Naive thymus-derived CD4-positive, alpha-beta T cell (primary cell): Measurements from ENCODE around the gene TBC1D1. TPM values are rescaled to one million over a fixed set of nuclear protein-coding genes. Genes with fewer than 3 reads are reported as not detected.

Experiments
- ATAC-seq: fragments of 150-1000 bp; cut with Tn5 transposase; 2 replicates; pipeline ENCODE4 v1.10.0; 2021; ENCODE audit warnings: mild to moderate bottlenecking, moderate library complexity
- CTCF ChIA-PET: fragments of 350-600 bp; sonication (Branson Sonifier 250); formaldehyde crosslinking; loops from one replicate; lab custom pipeline; 2021; ENCODE audit warnings: antibody characterized with exemption; lab: Charles Lee
- POLR2A ChIA-PET: fragments of 350-600 bp; sonication (Branson Sonifier 250); formaldehyde crosslinking; loops from one replicate; lab custom pipeline; 2021; ENCODE audit warnings: antibody characterized with exemption, inconsistent platforms; lab: Charles Lee
- DNase-seq, 9 donors: peaks; one replicate each; pipeline versions ENCODE4 v3.0.0 to v3.0.0-alpha.2; 2020 to 2022; ENCODE audit warnings: mixed read lengths in 1 of 9
- H3K27ac ChIP-seq: one replicate; pipeline ENCODE4 v1.7.0; 2013; ENCODE audit warnings: mild to moderate bottlenecking, low read depth, low read length, moderate library complexity
- H3K27me3 ChIP-seq, 2 donors: one replicate each; pipeline ENCODE4 v1.7.0; 2013; ENCODE audit warnings: low read length in 2 of 2, mild to moderate bottlenecking in 2 of 2, moderate library complexity in 2 of 2; ENCODE audit not compliant: control insufficient read depth in 2 of 2, insufficient read depth in 2 of 2
- H3K36me3 ChIP-seq, 3 experiments: 1 replicate in 2 of 3; 2 replicates in 1 of 3; pipeline ENCODE4 v1.7.0; 2013; ENCODE audit warnings: low read length in 3 of 3, mild to moderate bottlenecking in 3 of 3, moderate library complexity in 1 of 3; ENCODE audit not compliant: insufficient read depth in 3 of 3, control insufficient read depth in 2 of 3
- H3K4me1 ChIP-seq, 2 donors: one replicate each; pipeline ENCODE4 v1.7.0; 2013; ENCODE audit warnings: low read length in 2 of 2, mild to moderate bottlenecking in 2 of 2, moderate library complexity in 1 of 2; ENCODE audit not compliant: control insufficient read depth in 2 of 2, insufficient read depth in 2 of 2
- H3K4me3 ChIP-seq: 2 replicates; pipeline ENCODE4 v1.7.0; 2013; ENCODE audit warnings: mild to moderate bottlenecking, low read length
- H3K9me3 ChIP-seq, 3 experiments: 1 replicate in 2 of 3; 2 replicates in 1 of 3; pipeline ENCODE4 v1.7.0; 2013; ENCODE audit warnings: low read length in 3 of 3; ENCODE audit not compliant: control insufficient read depth in 2 of 3
- H3K27ac Mint-ChIP-seq, 9 donors: one replicate each; pipeline ENCODE4 v1.8.0; 2020 to 2022; ENCODE audit warnings: mixed read lengths in 9 of 9, mild to moderate bottlenecking in 8 of 9, moderate library complexity in 5 of 9, inconsistent platforms in 2 of 9
- H3K27me3 Mint-ChIP-seq, 5 donors: one replicate each; pipeline ENCODE4 v1.8.0; 2021 to 2022; ENCODE audit warnings: mixed read lengths in 5 of 5, mild to moderate bottlenecking in 1 of 5
- H3K36me3 Mint-ChIP-seq, 5 donors: one replicate each; pipeline ENCODE4 v1.8.0; 2020 to 2022; ENCODE audit warnings: mixed read lengths in 5 of 5, mild to moderate bottlenecking in 3 of 5, inconsistent platforms in 1 of 5
- H3K4me1 Mint-ChIP-seq, 7 donors: one replicate each; pipeline ENCODE4 v1.8.0; 2020 to 2022; ENCODE audit warnings: mixed read lengths in 7 of 7, mild to moderate bottlenecking in 3 of 7, inconsistent platforms in 1 of 7
- H3K4me3 Mint-ChIP-seq, 10 donors: one replicate each; pipeline ENCODE4 v1.8.0; 2020 to 2022; ENCODE audit warnings: mild to moderate bottlenecking in 10 of 10, mixed read lengths in 10 of 10, moderate library complexity in 6 of 10, inconsistent platforms in 2 of 10
- H3K9me3 Mint-ChIP-seq, 11 donors: one replicate each; pipeline ENCODE4 v1.8.0; 2020 to 2022; ENCODE audit warnings: mixed read lengths in 11 of 11, mild to moderate bottlenecking in 4 of 11, inconsistent platforms in 1 of 11, moderate library complexity in 1 of 11
- intact Hi-C, 2 donors: fragments of 100-400 bp; cut with micrococcal nuclease; formaldehyde crosslinking; loops; one replicate each; pipeline ENCODE4 v1.15.1; 2023
- polyA plus RNA-seq, 2 donors: library from polyadenylated mRNA; unstranded; fragments of 300-500 nt; fragmentation: Illumina TruSeq; gene quantifications; one replicate each; pipeline ENCODE4 v1.2.3, GENCODE V29; 2021
- total RNA-seq, 6 experiments: library from RNA in 5 of 6; stranded (reverse) in 5 of 6; gene quantifications; 1 replicate in 5 of 6; 2 replicates in 1 of 6; pipeline ENCODE4 v1.2.3 and lab custom pipeline; 2021 to 2026

Gene TBC1D1
- total and polyA plus RNA-seq, 7 experiments from 2014 or later: 19.4 to 66.8 (median 46.9) TPM

DNA sequence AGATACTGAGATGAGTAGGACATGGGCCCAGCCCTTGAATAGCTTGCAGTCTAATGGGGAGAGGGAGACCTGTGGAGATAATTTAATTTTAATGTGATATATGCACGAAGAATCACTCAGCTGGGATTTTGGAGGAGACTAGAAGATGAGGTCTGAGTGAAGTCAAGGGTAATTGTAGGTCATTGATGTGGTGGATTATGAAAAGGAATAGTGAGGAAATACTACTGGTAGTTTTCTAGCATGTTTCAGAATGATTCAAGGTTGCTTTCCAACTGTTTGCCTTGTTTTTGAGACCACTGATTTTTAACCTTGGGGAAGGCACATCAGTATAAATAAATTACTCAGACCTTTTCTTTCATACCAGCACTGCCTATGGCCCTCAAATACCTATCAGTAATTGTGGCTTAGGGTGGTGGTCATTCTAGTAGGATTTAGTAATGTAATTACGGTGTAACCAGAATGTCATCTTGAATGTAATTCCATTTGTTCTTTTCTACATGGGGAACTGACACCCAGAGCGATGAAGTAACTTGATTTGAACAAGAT, 94.9 kb downstream of the TBC1D1 start:
- Histone ChIP-seq H3K4me1 (peaks cover 0 to 3% of the 10 kb centered on the region in 2 donors), H3K27ac (no peak overlapping the region), H3K27me3 (no peaks in the 10 kb centered on the region), H3K36me3 (no peaks in the 10 kb centered on the region), H3K9me3 (no peaks in the 10 kb centered on the region), H3K4me3 (no peak overlapping the region)
- peaks cover 22 to 38% (median 28%) of the 10 kb centered on the region in 7 donors for H3K4me1 Mint-ChIP-seq
- DNase-seq (no peak), ATAC-seq (no peak)
- no peaks in the 10 kb centered on the region for H3K27me3 Mint-ChIP-seq
- ChIA-PET CTCF (no interaction called here), POLR2A (no interaction called here)
- no peaks in the 10 kb centered on the region for H3K9me3 Mint-ChIP-seq
- H3K27ac Mint-ChIP-seq: no peak overlapping the region
- peaks cover 0 to 25% (median 8%) of the 10 kb centered on the region in 5 donors for H3K36me3 Mint-ChIP-seq
- no peak overlapping the region for H3K4me3 Mint-ChIP-seq
- intact Hi-C loops: no loop called here

DNA sequence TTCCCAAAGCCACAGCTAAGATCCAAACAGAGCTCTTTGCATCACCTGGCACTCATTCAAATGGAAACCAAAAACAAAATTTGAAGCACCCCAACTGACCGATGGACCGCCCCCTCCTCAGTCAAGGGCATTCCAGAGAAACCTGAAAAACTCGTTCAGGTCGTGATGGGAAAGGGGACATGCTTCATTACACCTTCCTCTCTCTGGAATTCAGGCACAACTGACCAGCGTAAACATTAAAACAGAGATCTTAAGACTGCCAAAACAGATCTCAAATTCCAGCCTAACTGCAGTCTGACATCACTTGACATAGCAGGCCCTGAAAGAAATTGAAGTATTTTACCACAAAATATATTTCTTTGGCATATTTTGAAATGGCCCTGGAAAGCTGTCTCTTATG, 97.8 kb downstream of the TBC1D1 start:
- H3K4me1 ChIP-seq: no peaks in the 10 kb centered on the region
- no peak overlapping the region for H3K27ac Mint-ChIP-seq
- peaks cover 11 to 26% (median 14%) of the 10 kb centered on the region in 7 donors for H3K4me1 Mint-ChIP-seq
- no peaks in the 10 kb centered on the region for H3K9me3 Mint-ChIP-seq
- no peak for DNase-seq
- intact Hi-C loops: no loop called here
- no peaks in the 10 kb centered on the region for H3K27me3 ChIP-seq
- POLR2A ChIA-PET: no interaction called here
- H3K27ac ChIP-seq: no peak overlapping the region
- H3K36me3 Mint-ChIP-seq: peaks cover 5 to 25% (median 7%) of the 10 kb centered on the region in 5 donors
- no peaks in the 10 kb centered on the region for H3K27me3 Mint-ChIP-seq
- no peaks in the 10 kb centered on the region for H3K36me3 ChIP-seq
- no peaks in the 10 kb centered on the region for H3K9me3 ChIP-seq
- CTCF ChIA-PET: interaction anchor here (0.8 kb wide), 1 partner anchor 161 kb away, joined by 3 read pairs; no protein-coding TSS in a partner anchor
- no peak for ATAC-seq
- H3K4me3 ChIP-seq: no peak overlapping the region
- no peak overlapping the region for H3K4me3 Mint-ChIP-seq

DNA sequence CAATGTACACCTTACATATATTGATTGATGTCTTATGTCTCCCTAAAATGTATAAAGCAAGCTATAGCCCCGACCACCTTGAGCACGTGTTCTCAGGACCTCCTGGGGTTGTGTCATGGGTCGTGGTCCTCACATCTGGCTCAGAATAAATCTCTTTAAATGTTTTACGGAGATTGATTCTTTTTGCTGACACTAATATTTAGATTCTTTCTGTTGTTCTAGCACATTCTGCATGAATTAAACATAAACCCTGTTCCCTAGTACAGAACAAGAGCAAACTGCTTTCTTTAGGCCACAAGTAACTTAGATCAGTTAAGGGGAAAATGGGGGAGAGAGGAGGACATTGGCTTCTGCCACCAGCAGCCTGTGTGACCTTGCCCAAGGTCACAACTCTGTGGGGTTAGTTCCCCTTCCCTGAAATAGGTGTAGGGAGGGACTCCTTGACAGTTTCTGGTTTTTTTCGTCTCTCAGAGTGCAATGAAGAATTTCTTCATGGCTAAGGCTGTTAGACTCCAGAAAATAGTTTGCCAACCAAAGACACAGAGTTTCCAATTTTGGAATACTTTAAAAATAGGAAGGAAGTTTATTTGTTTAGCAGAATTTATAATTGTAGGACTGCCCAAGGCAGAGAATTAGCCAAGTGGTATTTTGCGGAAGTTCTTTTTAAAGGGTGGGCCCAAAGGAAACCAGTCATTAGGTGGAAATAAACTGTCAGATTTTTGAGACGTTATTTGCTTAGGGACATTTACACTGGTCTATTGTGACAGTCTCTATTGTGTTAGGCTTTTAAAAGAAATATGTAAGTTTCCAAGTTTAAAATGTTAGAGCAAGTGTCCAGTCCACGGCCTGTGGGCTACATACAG, 98.7 kb downstream of the TBC1D1 start:
- Histone ChIP-seq H3K27ac (no peak overlapping the region), H3K4me1 (no peaks in the 10 kb centered on the region), H3K27me3 (no peaks in the 10 kb centered on the region), H3K9me3 (no peaks in the 10 kb centered on the region), H3K36me3 (no peaks in the 10 kb centered on the region), H3K4me3 (no peak overlapping the region)
- DNase-seq: no peak
- peak; percentile 61 for ATAC-seq
- peaks cover 2 to 29% (median 7%) of the 10 kb centered on the region in 5 donors for H3K36me3 Mint-ChIP-seq
- CTCF ChIA-PET: no interaction called here
- no peak overlapping the region for H3K27ac Mint-ChIP-seq
- no peaks in the 10 kb centered on the region for H3K27me3 Mint-ChIP-seq
- peaks cover 14 to 31% (median 16%) of the 10 kb centered on the region in 7 donors for H3K4me1 Mint-ChIP-seq
- POLR2A ChIA-PET: no interaction called here
- intact Hi-C loops: no loop called here
- H3K9me3 Mint-ChIP-seq: no peaks in the 10 kb centered on the region
- no peak overlapping the region for H3K4me3 Mint-ChIP-seq

DNA sequence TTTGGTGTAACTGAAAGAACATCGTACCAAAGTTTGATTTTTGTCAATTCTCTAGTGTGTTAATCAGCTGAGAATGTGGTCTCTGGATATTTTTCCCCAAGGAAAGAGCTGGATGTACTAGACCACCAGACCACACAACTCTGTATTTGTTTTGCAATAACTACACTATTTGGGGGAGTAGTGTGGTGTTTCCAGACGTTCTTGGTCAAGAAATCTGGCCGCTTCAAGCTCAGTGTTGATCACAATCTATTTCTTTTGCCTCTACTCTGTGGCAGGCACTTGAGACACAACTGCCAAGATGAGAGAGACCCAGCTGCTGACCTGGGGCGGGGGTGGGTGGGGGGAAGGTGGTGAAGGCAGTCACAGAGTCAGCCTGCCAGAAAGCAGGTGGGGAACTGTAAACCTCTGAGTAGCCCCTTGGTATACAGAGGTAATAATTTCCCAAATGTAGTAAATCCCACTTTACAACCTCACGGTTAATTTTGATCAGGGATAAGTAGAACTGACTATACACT, 99.9 kb downstream of the TBC1D1 start:
- Mint-ChIP-seq H3K4me1 (peaks cover 14 to 38% (median 23%) of the 10 kb centered on the region in 7 donors), H3K9me3 (no peaks in the 10 kb centered on the region), H3K36me3 (peaks cover 2 to 25% (median 7%) of the 10 kb centered on the region in 5 donors), H3K4me3 (no peak overlapping the region), H3K27me3 (no peaks in the 10 kb centered on the region), H3K27ac (no peak overlapping the region)
- H3K4me3 ChIP-seq: no peak overlapping the region
- H3K9me3 ChIP-seq: no peaks in the 10 kb centered on the region
- ATAC-seq: no peak
- peaks cover 0 to 3% of the 10 kb centered on the region in 2 donors for H3K4me1 ChIP-seq
- no peaks in the 10 kb centered on the region for H3K36me3 ChIP-seq
- no peaks in the 10 kb centered on the region for H3K27me3 ChIP-seq
- no peak for DNase-seq
- H3K27ac ChIP-seq: no peak overlapping the region
- CTCF ChIA-PET: interaction anchor here (0.7 kb wide), 1 partner anchor 99 kb away, joined by 3 read pairs; no protein-coding TSS in a partner anchor
- POLR2A ChIA-PET: no interaction called here
- intact Hi-C loops: no loop called here

GRCh38 chr4:37991623-37992410, 100.9 kb downstream of the TBC1D1 start:
- no peak for ATAC-seq
- no peak for DNase-seq
- Mint-ChIP-seq H3K9me3 (no peaks in the 10 kb centered on the region), H3K27ac (peak overlapping the region in 3 of 9 donors; percentile 26 to 88 (median 75)), H3K4me3 (no peak overlapping the region), H3K36me3 (peaks cover 0 to 24% (median 7%) of the 10 kb centered on the region in 5 donors), H3K4me1 (peaks cover 14 to 46% (median 30%) of the 10 kb centered on the region in 7 donors), H3K27me3 (no peaks in the 10 kb centered on the region)
- Histone ChIP-seq H3K4me3 (no peak overlapping the region), H3K4me1 (peaks cover 0 to 8% of the 10 kb centered on the region in 2 donors), H3K9me3 (no peaks in the 10 kb centered on the region), H3K27me3 (no peaks in the 10 kb centered on the region), H3K36me3 (no peaks in the 10 kb centered on the region), H3K27ac (no peak overlapping the region)
- CTCF ChIA-PET: interaction anchor here (0.7 kb wide), 1 partner anchor 100 kb away, joined by 3 read pairs; no protein-coding TSS in a partner anchor
- intact Hi-C loops: no loop called here
- POLR2A ChIA-PET: no interaction called here

- Mint-ChIP-seq H3K9me3 (no peaks in the 10 kb centered on the region), H3K27ac (no peak overlapping the region)
- no peak overlapping the region for H3K27ac ChIP-seq
Observed at GRCh38 chr4:37993806-37994205, 102.9 kb downstream of the TBC1D1 start.

More at GRCh38 chr4:37993806-37994205, 102.9 kb downstream of the TBC1D1 start:
- Mint-ChIP-seq H3K4me1 (peaks cover 15 to 58% (median 47%) of the 10 kb centered on the region in 7 donors), H3K36me3 (peaks cover 0 to 16% (median 7%) of the 10 kb centered on the region in 5 donors), H3K27me3 (no peaks in the 10 kb centered on the region), H3K4me3 (no peak overlapping the region)
- DNase-seq: no peak
- ATAC-seq: no peak
- H3K27me3 ChIP-seq: no peaks in the 10 kb centered on the region
- peaks cover 0 to 8% of the 10 kb centered on the region in 2 donors for H3K4me1 ChIP-seq
- CTCF ChIA-PET: no interaction called here
- H3K9me3 ChIP-seq: no peaks in the 10 kb centered on the region
- intact Hi-C loops: no loop called here
- no peak overlapping the region for H3K4me3 ChIP-seq
- POLR2A ChIA-PET: no interaction called here
- no peaks in the 10 kb centered on the region for H3K36me3 ChIP-seq
